Esophagus muscularis mucosa (tissue), 4 donors: ENCODE data around the gene MPZL1.

Experiments
- EP300 ChIP-seq: sonication (generic); formaldehyde crosslinking; IDR thresholded peaks from one replicate; pipeline ENCODE4 v1.6.1; 2017; ENCODE audit warnings: antibody characterized with exemption
- POLR2A ChIP-seq: fragments of 450-650 bp; IDR thresholded peaks from one replicate; pipeline ENCODE4 v1.6.1; 2017; ENCODE audit warnings: antibody characterized with exemption, moderate library complexity, mild to moderate bottlenecking, low read depth
- POLR2AphosphoS5 ChIP-seq, 2 donors: sonication (generic); formaldehyde crosslinking; IDR thresholded peaks; one replicate each; pipeline ENCODE4 v1.6.1; 2017; ENCODE audit warnings: antibody characterized with exemption in 2 of 2
- TF ChIP-seq, protein P1 (sequence below), 3 experiments: fragments of 200-600 bp in 2 of 3; fragments of 450-650 bp in 1 of 3; sonication (generic) in 2 of 3; IDR thresholded peaks; one replicate each; pipeline ENCODE4 v1.5.1; 2017 to 2019; ENCODE audit warnings: antibody characterized with exemption in 3 of 3, mild to moderate bottlenecking in 2 of 3, moderate library complexity in 1 of 3

DNA sequence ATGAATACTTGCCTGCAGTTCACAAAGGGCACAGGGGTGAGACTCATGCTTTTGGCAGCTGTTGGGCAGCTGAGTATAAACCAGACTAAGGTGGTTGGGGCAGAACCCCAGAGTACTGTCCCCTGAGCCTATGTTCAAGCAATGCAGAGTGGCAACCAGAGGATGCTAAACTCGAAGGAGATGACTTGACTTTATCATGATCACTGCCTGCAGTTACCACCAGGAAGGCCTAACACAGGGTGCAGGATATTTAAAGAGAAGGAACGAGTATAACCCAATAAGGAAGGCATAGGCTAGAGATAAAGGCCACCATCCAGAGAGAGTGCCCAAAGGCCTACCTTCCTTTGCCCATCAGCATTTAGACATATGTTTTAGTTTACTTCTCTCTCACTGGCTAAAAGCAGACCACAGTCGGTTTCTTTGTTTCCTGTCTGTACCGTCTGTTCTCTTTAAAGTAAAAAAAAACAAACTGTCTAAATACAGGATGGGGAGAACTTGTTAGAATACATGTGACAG lies 83.3 kb downstream of the MPZL1 start:
- TF ChIP-seq, protein P1, sequence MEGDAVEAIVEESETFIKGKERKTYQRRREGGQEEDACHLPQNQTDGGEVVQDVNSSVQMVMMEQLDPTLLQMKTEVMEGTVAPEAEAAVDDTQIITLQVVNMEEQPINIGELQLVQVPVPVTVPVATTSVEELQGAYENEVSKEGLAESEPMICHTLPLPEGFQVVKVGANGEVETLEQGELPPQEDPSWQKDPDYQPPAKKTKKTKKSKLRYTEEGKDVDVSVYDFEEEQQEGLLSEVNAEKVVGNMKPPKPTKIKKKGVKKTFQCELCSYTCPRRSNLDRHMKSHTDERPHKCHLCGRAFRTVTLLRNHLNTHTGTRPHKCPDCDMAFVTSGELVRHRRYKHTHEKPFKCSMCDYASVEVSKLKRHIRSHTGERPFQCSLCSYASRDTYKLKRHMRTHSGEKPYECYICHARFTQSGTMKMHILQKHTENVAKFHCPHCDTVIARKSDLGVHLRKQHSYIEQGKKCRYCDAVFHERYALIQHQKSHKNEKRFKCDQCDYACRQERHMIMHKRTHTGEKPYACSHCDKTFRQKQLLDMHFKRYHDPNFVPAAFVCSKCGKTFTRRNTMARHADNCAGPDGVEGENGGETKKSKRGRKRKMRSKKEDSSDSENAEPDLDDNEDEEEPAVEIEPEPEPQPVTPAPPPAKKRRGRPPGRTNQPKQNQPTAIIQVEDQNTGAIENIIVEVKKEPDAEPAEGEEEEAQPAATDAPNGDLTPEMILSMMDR (IDR thresholded peaks at IDR 0.05), result no peak
- no peak for TF ChIP-seq POLR2AphosphoS5 (IDR thresholded peaks at IDR 0.05)
- TF ChIP-seq EP300, result no peak
- no peak for TF ChIP-seq POLR2A
